ENCODE measurements around the gene HFM1. TPM values are rescaled to one million over a fixed set of nuclear protein-coding genes. Genes with fewer than 3 reads are reported as not detected.

The HFM1 gene
- total RNA-seq, 1 donor: 0.10 TPM

- no peaks in the 10 kb centered on the region for H3K4me1 ChIP-seq (ENCODE audit: insufficient read depth, low read length)
- no peaks in the 10 kb centered on the region for H3K9me3 ChIP-seq (ENCODE audit: low read depth, low read length)
- no peaks in the 10 kb centered on the region for H3K27me3 ChIP-seq (ENCODE audit: insufficient read depth, low read length)
- H3K4me3 ChIP-seq (ENCODE audit: low read length): no peak overlapping the region
Observed at GRCh38 chr1:91234181-91234580, 170.5 kb downstream of the HFM1 start.

GRCh38 chr1:91226741-91227140 lies 177.9 kb downstream of the HFM1 start:
- Histone ChIP-seq H3K9me3 (ENCODE audit: low read depth, low read length) (no peaks in the 10 kb centered on the region), H3K4me3 (ENCODE audit: low read length) (no peak overlapping the region), H3K4me1 (ENCODE audit: insufficient read depth, low read length) (no peaks in the 10 kb centered on the region), H3K27me3 (ENCODE audit: insufficient read depth, low read length) (no peaks in the 10 kb centered on the region)

GRCh38 chr1:91224878-91225277 lies 179.8 kb downstream of the HFM1 start:
- H3K4me1 ChIP-seq (ENCODE audit: insufficient read depth, low read length): no peaks in the 10 kb centered on the region
- no peak overlapping the region for H3K4me3 ChIP-seq (ENCODE audit: low read length)
- H3K27me3 ChIP-seq (ENCODE audit: insufficient read depth, low read length): no peaks in the 10 kb centered on the region
- H3K9me3 ChIP-seq (ENCODE audit: low read depth, low read length): no peaks in the 10 kb centered on the region

- Histone ChIP-seq H3K4me1 (ENCODE audit: insufficient read depth, low read length) (no peaks in the 10 kb centered on the region), H3K9me3 (ENCODE audit: low read depth, low read length) (no peaks in the 10 kb centered on the region), H3K27me3 (ENCODE audit: insufficient read depth, low read length) (no peaks in the 10 kb centered on the region), H3K4me3 (ENCODE audit: low read length) (no peak overlapping the region)
Observed at GRCh38 chr1:91221017-91221416, 183.6 kb downstream of the HFM1 start.

GRCh38 chr1:91217911-91218310 lies 186.7 kb downstream of the HFM1 start:
- Histone ChIP-seq H3K9me3 (ENCODE audit: low read depth, low read length) (no peaks in the 10 kb centered on the region), H3K4me1 (ENCODE audit: insufficient read depth, low read length) (no peaks in the 10 kb centered on the region), H3K27me3 (ENCODE audit: insufficient read depth, low read length) (no peaks in the 10 kb centered on the region), H3K4me3 (ENCODE audit: low read length) (no peak overlapping the region)

Other genes with a start within 250 kb of the HFM1 start
- gene CDC7, start 96.0 kb upstream of the HFM1 start, total RNA-seq: 1.8 TPM

Data from mononuclear cell (primary cell).